Astrocyte (in vitro differentiated cells and primary cell): ENCODE results near the gene SPOCK1. TPM values are rescaled to one million over a fixed set of nuclear protein-coding genes. Genes with fewer than 3 reads are reported as not detected.

Experiments
- DNase-seq: peaks from one replicate; pipeline ENCODE4 v3.0.0-alpha.2; 2010; ENCODE audit warnings: low read depth
- FAIRE-seq: peaks from 2 replicates; lab custom pipeline; 2011; peaks lifted over from hg19 to GRCh38; lab: Jason Lieb, UNC
- H2AFZ ChIP-seq: 2 replicates; pipeline ENCODE4 v1.6.0; 2012; ENCODE audit warnings: low read depth, low read length, inconsistent platforms
- H3K27ac ChIP-seq: 2 replicates; pipeline ENCODE4 v1.5.1; 2011; ENCODE audit warnings: low read depth, low read length, inconsistent platforms
- H3K27me3 ChIP-seq: 2 replicates; pipeline ENCODE4 v1.6.0; 2011; ENCODE audit warnings: low read length, inconsistent platforms; ENCODE audit not compliant: insufficient read depth
- H3K36me3 ChIP-seq: 2 replicates; pipeline ENCODE4 v1.5.1; 2011; ENCODE audit warnings: low read length, inconsistent platforms; ENCODE audit not compliant: insufficient read depth
- H3K4me1 ChIP-seq: 2 replicates; pipeline ENCODE4 v1.5.1; 2011; ENCODE audit warnings: low read length, inconsistent platforms; ENCODE audit not compliant: insufficient read depth
- H3K4me2 ChIP-seq: 2 replicates; pipeline ENCODE4 v1.6.0; 2012; ENCODE audit warnings: low read length, inconsistent platforms
- H3K4me3 ChIP-seq: 2 replicates; pipeline ENCODE4 v1.5.1; 2011; ENCODE audit warnings: low read depth, mild to moderate bottlenecking, low read length, inconsistent platforms; ENCODE audit not compliant: insufficient read depth
- H3K79me2 ChIP-seq: 2 replicates; pipeline ENCODE4 v1.6.0; 2012; ENCODE audit warnings: mild to moderate bottlenecking, low read length, inconsistent platforms; ENCODE audit not compliant: insufficient read depth
- H3K9ac ChIP-seq: 2 replicates; pipeline ENCODE4 v1.6.0; 2012; ENCODE audit warnings: mild to moderate bottlenecking, low read length, inconsistent platforms
- H3K9me3 ChIP-seq: 2 replicates; pipeline ENCODE4 v1.5.1; 2012; ENCODE audit warnings: low read depth, mild to moderate bottlenecking, low read length, inconsistent platforms; ENCODE audit not compliant: insufficient read depth
- H4K20me1 ChIP-seq: 2 replicates; pipeline ENCODE4 v1.6.0; 2012; ENCODE audit warnings: low read length, inconsistent platforms; ENCODE audit not compliant: insufficient read depth
- H3K27ac Mint-ChIP-seq: one replicate; pipeline ENCODE4 v1.8.0; 2021; ENCODE audit warnings: mild to moderate bottlenecking, mixed read lengths; ENCODE audit not compliant: unreplicated experiment
- H3K27me3 Mint-ChIP-seq: one replicate; pipeline ENCODE4 v1.8.0; 2021; ENCODE audit warnings: low read depth, mixed read lengths; ENCODE audit not compliant: unreplicated experiment
- H3K36me3 Mint-ChIP-seq: one replicate; pipeline ENCODE4 v1.8.0; 2021; ENCODE audit warnings: low read depth, mixed read lengths; ENCODE audit not compliant: unreplicated experiment
- H3K4me1 Mint-ChIP-seq: one replicate; pipeline ENCODE4 v1.8.0; 2021; ENCODE audit warnings: low read depth, mixed read lengths; ENCODE audit not compliant: unreplicated experiment
- H3K4me3 Mint-ChIP-seq: one replicate; pipeline ENCODE4 v1.8.0; 2021; ENCODE audit warnings: mild to moderate bottlenecking, moderate library complexity, mixed read lengths; ENCODE audit not compliant: unreplicated experiment
- H3K9me3 Mint-ChIP-seq: one replicate; pipeline ENCODE4 v1.8.0; 2021; ENCODE audit warnings: mild to moderate bottlenecking, mixed read lengths; ENCODE audit not compliant: unreplicated experiment
- EZH2 ChIP-seq: IDR thresholded peaks from 2 replicates; pipeline ENCODE4 v1.6.1; 2012; ENCODE audit warnings: mild to moderate bottlenecking, low read length, inconsistent platforms; ENCODE audit not compliant: insufficient read depth
- total RNA-seq: library from RNA; stranded (reverse); gene quantifications from 2 replicates; pipeline ENCODE4 v1.2.1, GENCODE V29; 2021
- TF ChIP-seq, protein P1 (sequence below): IDR thresholded peaks from 2 replicates; pipeline ENCODE4 v1.5.1; 2011; ENCODE audit warnings: low read depth, mild to moderate bottlenecking, inconsistent platforms, low read length, moderate library complexity; ENCODE audit not compliant: insufficient read depth

The SPOCK1 gene
- total RNA-seq, 1 donor from 2014 or later, result 53.5 TPM

DNA sequence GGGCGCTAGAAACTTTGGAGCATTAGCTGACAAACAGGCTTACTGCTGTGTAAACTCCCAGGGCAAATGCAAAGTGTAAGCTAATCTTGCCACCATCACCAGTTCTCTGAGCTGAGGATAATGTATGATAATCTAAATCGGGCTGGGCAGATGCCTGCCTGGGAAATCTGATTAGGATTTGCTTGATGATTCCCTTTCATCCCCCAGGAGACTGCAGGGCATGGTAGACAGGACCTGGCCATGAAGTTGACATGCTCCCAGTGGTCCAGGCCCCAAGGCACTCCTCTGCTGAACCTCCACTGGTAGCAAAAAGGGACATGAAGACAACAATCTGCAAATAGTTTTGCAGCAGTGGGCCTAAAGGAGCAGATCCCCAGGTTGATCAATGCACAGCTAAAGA lies 317.5 kb downstream of the SPOCK1 start:
- H3K4me3 ChIP-seq, result no peak overlapping the region
- H3K9me3 Mint-ChIP-seq, result no peaks in the 10 kb centered on the region
- H3K4me1 ChIP-seq, result no peaks in the 10 kb centered on the region
- DNase-seq (no peak), FAIRE-seq (no peak)
- H3K79me2 ChIP-seq, result peaks cover 8% of the 10 kb centered on the region
- peaks cover 3% of the 10 kb centered on the region for H3K4me1 Mint-ChIP-seq
- H4K20me1 ChIP-seq, result peaks cover 71% of the 10 kb centered on the region
- no peak overlapping the region for H2AFZ ChIP-seq
- no peak overlapping the region for H3K4me3 Mint-ChIP-seq
- no peak overlapping the region for H3K27ac ChIP-seq
- H3K9me3 ChIP-seq, result no peaks in the 10 kb centered on the region
- H3K36me3 ChIP-seq, result no peaks in the 10 kb centered on the region
- no peak overlapping the region for H3K27ac Mint-ChIP-seq
- H3K9ac ChIP-seq, result no peak overlapping the region
- no peak overlapping the region for H3K4me2 ChIP-seq
- no peaks in the 10 kb centered on the region for H3K36me3 Mint-ChIP-seq
- peaks cover 34% of the 10 kb centered on the region for H3K27me3 Mint-ChIP-seq
- H3K27me3 ChIP-seq, result no peaks in the 10 kb centered on the region
- TF ChIP-seq, protein P1, sequence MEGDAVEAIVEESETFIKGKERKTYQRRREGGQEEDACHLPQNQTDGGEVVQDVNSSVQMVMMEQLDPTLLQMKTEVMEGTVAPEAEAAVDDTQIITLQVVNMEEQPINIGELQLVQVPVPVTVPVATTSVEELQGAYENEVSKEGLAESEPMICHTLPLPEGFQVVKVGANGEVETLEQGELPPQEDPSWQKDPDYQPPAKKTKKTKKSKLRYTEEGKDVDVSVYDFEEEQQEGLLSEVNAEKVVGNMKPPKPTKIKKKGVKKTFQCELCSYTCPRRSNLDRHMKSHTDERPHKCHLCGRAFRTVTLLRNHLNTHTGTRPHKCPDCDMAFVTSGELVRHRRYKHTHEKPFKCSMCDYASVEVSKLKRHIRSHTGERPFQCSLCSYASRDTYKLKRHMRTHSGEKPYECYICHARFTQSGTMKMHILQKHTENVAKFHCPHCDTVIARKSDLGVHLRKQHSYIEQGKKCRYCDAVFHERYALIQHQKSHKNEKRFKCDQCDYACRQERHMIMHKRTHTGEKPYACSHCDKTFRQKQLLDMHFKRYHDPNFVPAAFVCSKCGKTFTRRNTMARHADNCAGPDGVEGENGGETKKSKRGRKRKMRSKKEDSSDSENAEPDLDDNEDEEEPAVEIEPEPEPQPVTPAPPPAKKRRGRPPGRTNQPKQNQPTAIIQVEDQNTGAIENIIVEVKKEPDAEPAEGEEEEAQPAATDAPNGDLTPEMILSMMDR, result no peak
- no peak for TF ChIP-seq EZH2

GRCh38 chr5:137179203-137179602 lies 319.9 kb downstream of the SPOCK1 start:
- H3K27ac ChIP-seq, result no peak overlapping the region
- H3K79me2 ChIP-seq, result peaks cover 13% of the 10 kb centered on the region
- Mint-ChIP-seq H3K27ac (no peak overlapping the region), H3K27me3 (peaks cover 36% of the 10 kb centered on the region), H3K36me3 (no peaks in the 10 kb centered on the region), H3K9me3 (no peaks in the 10 kb centered on the region), H3K4me3 (no peak overlapping the region), H3K4me1 (peaks cover 2% of the 10 kb centered on the region)
- no peaks in the 10 kb centered on the region for H3K4me1 ChIP-seq
- no peak overlapping the region for H3K4me2 ChIP-seq
- H4K20me1 ChIP-seq, result peaks cover 87% of the 10 kb centered on the region
- H3K9ac ChIP-seq, result no peak overlapping the region
- FAIRE-seq (no peak), DNase-seq (no peak)
- no peak overlapping the region for H3K4me3 ChIP-seq
- H3K27me3 ChIP-seq, result no peaks in the 10 kb centered on the region
- no peaks in the 10 kb centered on the region for H3K36me3 ChIP-seq
- no peak overlapping the region for H2AFZ ChIP-seq
- TF ChIP-seq, protein P1, result no peak
- TF ChIP-seq EZH2, result no peak
- H3K9me3 ChIP-seq, result no peaks in the 10 kb centered on the region

DNA sequence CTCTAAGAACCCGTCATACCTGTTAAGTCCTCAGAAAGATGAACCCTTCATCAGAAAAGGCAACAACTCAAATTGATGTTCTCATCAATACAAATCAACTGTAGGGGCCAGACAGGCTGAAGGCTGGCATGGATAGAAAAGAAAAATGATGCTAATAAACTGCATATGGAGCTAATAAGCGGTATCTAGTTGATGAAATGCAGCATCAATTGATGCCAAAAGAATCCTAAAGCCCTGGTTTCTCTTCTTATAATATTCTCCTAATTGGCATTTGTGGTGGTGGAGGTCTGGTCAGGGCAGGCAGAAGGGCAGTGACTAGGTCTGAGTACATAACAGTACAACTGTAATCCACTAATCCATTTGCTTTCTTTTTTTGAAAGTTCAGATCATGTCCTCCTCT lies 322.5 kb downstream of the SPOCK1 start:
- H3K27me3 Mint-ChIP-seq, result peaks cover 24% of the 10 kb centered on the region
- DNase-seq (no peak), FAIRE-seq (no peak)
- H3K9me3 Mint-ChIP-seq, result no peaks in the 10 kb centered on the region
- no peaks in the 10 kb centered on the region for H3K4me1 Mint-ChIP-seq
- Histone ChIP-seq H3K4me2 (no peak overlapping the region), H3K9me3 (no peaks in the 10 kb centered on the region), H3K27ac (no peak overlapping the region), H4K20me1 (peaks cover 90% of the 10 kb centered on the region), H3K9ac (no peak overlapping the region), H3K79me2 (peaks cover 15% of the 10 kb centered on the region), H3K4me3 (no peak overlapping the region), H3K4me1 (no peaks in the 10 kb centered on the region), H2AFZ (no peak overlapping the region), H3K27me3 (no peaks in the 10 kb centered on the region), H3K36me3 (no peaks in the 10 kb centered on the region)
- H3K36me3 Mint-ChIP-seq, result no peaks in the 10 kb centered on the region
- H3K4me3 Mint-ChIP-seq, result no peak overlapping the region
- TF ChIP-seq, protein P1, result no peak
- no peak for TF ChIP-seq EZH2
- no peak overlapping the region for H3K27ac Mint-ChIP-seq
